Suppressor macrophage treated with lipopolysaccharide for 1 hour (primary cell): Measurements from ENCODE around the gene SNRNP48.

Source experiments
- DNase-seq, 3 donors: peaks; one replicate each; pipeline ENCODE4 v3.0.0-alpha.2; 2020 to 2022

SNRNP48 gene

DNA sequence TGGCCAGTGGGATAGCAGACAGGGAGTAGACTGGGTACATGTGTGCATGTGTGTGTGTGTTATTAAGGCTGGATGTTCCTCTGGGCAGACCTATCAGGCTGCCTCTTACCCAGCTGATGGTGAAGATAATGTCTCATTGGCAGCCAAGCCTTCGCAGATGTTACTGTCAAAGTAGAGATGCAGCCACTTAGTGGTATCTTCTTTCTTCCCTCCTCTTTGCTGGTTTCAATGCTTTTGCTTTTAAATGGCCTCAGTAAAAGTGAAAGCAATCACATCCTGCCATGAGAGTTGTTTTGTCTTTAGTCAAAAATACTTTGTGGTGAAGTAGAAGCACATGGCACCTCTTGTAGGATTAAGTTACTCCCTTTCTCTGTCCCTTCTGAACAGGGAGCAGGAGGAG lies 57.5 kb downstream of the SNRNP48 start:
- DNase-seq: no peak

DNA sequence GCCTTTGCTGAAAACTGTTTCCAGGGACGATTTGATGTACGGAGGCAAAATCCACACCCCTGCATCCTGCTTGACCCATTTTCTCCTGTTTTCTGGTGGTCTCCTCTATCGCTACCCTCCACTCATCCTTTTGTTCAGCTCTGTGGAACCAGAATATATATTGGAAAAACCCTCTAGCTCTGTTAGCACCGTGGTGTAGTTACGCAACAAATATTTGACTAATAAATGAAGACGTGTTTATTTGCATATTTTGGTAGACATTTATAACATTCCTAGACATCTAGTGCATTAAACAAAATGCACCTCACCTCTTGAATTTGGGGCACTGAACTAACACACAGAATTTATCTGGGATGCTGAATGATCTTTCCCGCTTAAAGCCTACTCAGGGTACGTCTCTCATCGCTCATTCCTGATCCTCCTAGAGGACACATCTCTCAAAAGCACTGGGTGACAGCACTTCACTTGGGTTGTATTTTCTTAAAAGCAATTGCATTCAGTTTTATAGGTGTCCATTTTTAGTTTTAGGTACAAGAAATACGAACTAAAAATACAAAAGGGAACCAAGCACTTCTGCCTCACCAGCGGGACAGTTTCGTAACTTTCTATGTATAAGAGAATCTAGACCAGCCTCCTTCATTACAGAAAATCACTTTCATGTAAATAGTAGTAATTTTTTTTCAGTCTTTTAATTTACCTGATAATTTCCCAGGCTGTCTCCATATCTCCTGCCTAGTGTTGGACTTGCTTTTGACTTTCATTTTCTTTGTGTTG lies 59.2 kb downstream of the SNRNP48 start:
- peak; percentile 28 to 66 (median 38) for DNase-seq

DNA sequence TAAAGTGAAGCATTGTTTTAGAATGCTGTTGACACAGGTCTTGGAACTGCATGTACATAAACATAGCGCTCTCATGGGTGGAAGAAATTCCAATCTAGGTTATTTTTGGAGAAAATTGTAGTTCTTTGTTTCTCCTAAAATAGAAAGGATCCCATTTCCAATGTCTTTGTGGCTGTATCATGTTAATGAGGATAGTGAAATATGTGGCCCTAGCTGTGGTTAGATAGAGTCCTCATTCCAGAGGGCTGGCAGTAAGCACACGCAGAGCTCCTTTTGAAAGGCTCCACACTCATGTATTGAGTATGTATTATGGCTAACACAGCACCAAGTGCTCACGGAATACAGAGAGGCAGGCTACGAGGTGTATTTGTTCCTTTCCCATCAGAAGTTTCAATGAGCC lies 60.9 kb downstream of the SNRNP48 start:
- DNase-seq: no peak

DNA sequence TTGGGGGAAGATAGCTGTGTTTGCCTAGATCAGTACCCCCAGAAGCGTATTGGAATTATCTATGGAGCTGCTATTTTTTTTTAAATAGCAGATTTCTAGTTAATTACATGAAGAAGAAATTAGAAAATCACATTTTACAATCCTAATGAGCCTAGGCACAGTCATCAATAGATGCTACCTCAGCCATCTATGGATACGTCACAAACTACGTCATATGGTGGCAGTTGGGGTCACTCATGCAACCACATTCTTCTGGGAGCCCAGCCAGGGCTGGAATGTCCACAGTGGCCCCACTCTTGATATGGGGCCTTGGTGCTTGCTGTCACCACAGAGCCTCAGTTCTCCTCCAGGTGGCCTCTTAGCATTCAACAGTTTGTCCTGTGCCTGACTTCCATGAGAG lies 63.0 kb downstream of the SNRNP48 start:
- DNase-seq: no peak

DNA sequence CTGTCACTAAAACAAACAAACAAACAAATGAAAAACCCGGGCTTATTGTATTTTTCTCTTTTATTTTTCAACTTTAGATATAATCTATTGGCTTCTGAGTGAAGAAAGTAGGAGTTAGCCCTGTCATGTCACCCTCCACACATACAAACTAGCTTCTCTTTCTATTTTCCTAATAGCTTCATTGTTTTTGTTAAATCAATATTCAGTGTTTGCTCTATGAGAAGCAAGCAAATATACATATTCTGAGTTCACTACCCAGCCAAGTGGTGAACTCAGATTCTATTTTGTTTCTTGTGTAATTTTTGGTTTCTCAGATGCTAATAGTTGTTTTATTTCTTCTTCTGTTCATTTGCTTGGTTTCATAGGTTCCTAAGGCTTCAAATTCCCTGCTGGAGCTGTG lies 66.4 kb downstream of the SNRNP48 start:
- no peak for DNase-seq

DNA sequence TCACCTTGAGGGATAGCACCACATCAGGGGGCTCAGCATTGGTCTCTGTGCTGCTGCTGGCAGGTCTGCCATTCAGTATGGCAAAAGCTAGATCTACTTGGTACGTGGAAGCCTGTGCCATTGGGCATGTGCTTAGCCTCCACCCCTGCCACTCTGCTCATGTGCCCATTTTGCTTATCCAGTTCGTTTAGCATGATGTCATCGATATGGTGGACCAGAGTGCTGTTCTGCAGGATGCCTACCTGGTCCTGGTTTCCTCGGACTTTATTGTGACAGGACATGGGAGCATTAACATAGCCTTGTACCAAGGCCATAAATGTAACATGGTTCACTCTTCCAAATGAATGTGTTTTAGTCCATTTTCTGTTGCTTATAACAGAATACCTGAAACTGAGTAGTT lies 68.5 kb downstream of the SNRNP48 start:
- DNase-seq: no peak

DNA sequence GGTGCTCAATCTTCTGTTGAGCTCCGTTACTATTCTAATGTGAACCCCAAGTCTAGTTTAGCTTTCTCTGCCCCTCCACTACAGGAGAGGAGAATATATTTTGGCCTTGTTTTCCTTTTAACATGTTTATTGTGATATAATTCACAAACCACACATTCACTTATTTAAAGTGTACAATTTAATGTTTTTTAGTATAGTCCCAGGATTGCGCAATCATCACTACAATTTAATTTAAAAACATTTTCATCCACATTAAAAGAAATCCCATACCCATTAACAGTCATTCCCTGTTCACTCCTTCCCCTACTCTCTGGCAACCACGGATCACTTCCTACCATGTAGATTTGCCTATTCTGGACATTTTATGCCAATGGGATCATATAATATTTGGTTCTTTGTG lies 71.4 kb downstream of the SNRNP48 start:
- DNase-seq: no peak
